PC-3 (cell line): ENCODE measurements around the gene BCORL1. TPM values are rescaled to one million over a fixed set of nuclear protein-coding genes. Genes with fewer than 3 reads are reported as not detected.

Experiments used
- ATAC-seq: fragments of 200-7000 bp; cut with Tn5 transposase; 2 replicates; pipeline ENCODE4 v1.9.1; 2020; ENCODE audit warnings: mild to moderate bottlenecking, moderate library complexity
- BruUV-seq: library from RNA; stranded (reverse); fragments of 400-500 nt; replicated peaks from 2 replicates; lab custom pipeline; 2021; lab: Mats Ljungman, UMichigan
- CTCF ChIA-PET: fragments of 300-600 bp; sonication (Branson Sonifier 250); formaldehyde crosslinking; loops from one replicate; lab custom pipeline; 2022; ENCODE audit warnings: antibody characterized with exemption; lab: Charles Lee
- POLR2A ChIA-PET: fragments of 300-600 bp; sonication (Branson Sonifier 250); formaldehyde crosslinking; loops from one replicate; lab custom pipeline; 2022; ENCODE audit warnings: antibody characterized with exemption; ENCODE audit not compliant: unreplicated experiment; lab: Charles Lee
- DNase-seq: peaks from one replicate; pipeline ENCODE4 v3.0.0-alpha.2; 2015
- H2AFZ ChIP-seq: fragments of 300-600 bp; sonication (generic); 2 replicates; pipeline ENCODE4 v1.6.0; 2016; ENCODE audit warnings: antibody characterized with exemption, low read length
- H3F3A ChIP-seq: fragments of 300-600 bp; sonication (generic); one replicate; pipeline ENCODE4 v1.6.0; 2017; ENCODE audit warnings: antibody characterized with exemption, low read length, control low read depth, mild to moderate bottlenecking; ENCODE audit not compliant: unreplicated experiment
- H3K27ac ChIP-seq: fragments of 300-600 bp; sonication (generic); 2 replicates; pipeline ENCODE4 v1.5.1; 2016; ENCODE audit warnings: mild to moderate bottlenecking, low read length
- H3K27me3 ChIP-seq: fragments of 300-600 bp; sonication (generic); 2 replicates; pipeline ENCODE4 v1.6.1; 2016; ENCODE audit warnings: low read length, mixed read lengths
- H3K36me3 ChIP-seq: fragments of 300-600 bp; sonication (generic); 2 replicates; pipeline ENCODE4 v1.6.1; 2016; ENCODE audit warnings: low read depth, mixed run types, low read length, mixed read lengths
- H3K4me1 ChIP-seq: fragments of 300-600 bp; sonication (generic); 2 replicates; pipeline ENCODE4 v1.5.1; 2016; ENCODE audit warnings: low read length; ENCODE audit not compliant: insufficient read depth
- H3K4me2 ChIP-seq: fragments of 300-600 bp; sonication (generic); 2 replicates; pipeline ENCODE4 v1.6.0; 2016; ENCODE audit warnings: low read length
- H3K4me3 ChIP-seq: fragments of 300-600 bp; sonication (generic); 2 replicates; pipeline ENCODE4 v1.5.1; 2016; ENCODE audit warnings: mild to moderate bottlenecking, low read length, mixed read lengths
- H3K79me2 ChIP-seq: fragments of 300-600 bp; sonication (generic); 2 replicates; pipeline ENCODE4 v1.6.1; 2017; ENCODE audit warnings: low read length, mixed read lengths
- H3K9ac ChIP-seq: fragments of 300-600 bp; sonication (generic); 2 replicates; pipeline ENCODE4 v1.6.0; 2016; ENCODE audit warnings: mild to moderate bottlenecking, low read length
- H3K9me2 ChIP-seq: fragments of 300-600 bp; sonication (generic); replicated peaks from 2 replicates; pipeline ENCODE4 v1.6.1; 2016; ENCODE audit warnings: mixed run types, low read length, mixed read lengths
- H3K9me3 ChIP-seq: fragments of 300-600 bp; sonication (generic); 2 replicates; pipeline ENCODE4 v1.6.1; 2016; ENCODE audit warnings: low read length, mixed read lengths
- H4K20me1 ChIP-seq: fragments of 300-600 bp; sonication (generic); 2 replicates; pipeline ENCODE4 v1.6.1; 2016; ENCODE audit warnings: low read length, mixed read lengths
- EZH2 ChIP-seq: fragments of 300-600 bp; sonication (generic); IDR thresholded peaks from one replicate; pipeline ENCODE4 v1.6.1; 2017; ENCODE audit warnings: antibody characterized with exemption, mild to moderate bottlenecking, low read length; ENCODE audit not compliant: unreplicated experiment
- EZH2phosphoT487 ChIP-seq: fragments of 300-600 bp; sonication (generic); IDR thresholded peaks from 2 replicates; pipeline ENCODE4 v1.6.1; 2018; ENCODE audit warnings: mild to moderate bottlenecking, antibody characterized with exemption, low read length, borderline replicate concordance
- intact Hi-C: fragments of 100-400 bp; cut with micrococcal nuclease; formaldehyde crosslinking; loops from 2 replicates; pipeline ENCODE4 v1.9.0; 2023
- total RNA-seq: library from RNA; depleted of rRNA; stranded (reverse); fragments of >200 nt; gene quantifications from 2 replicates; pipeline ENCODE4 v1.2.3, GENCODE V29; 2014
- TF ChIP-seq, protein P1 (sequence below): fragments of 300-600 bp; sonication (generic); conservative IDR thresholded peaks from 2 replicates; pipeline ENCODE4 v1.5.1; 2017; ENCODE audit warnings: antibody characterized with exemption, low read depth, mild to moderate bottlenecking, low read length

BCORL1 gene
- total RNA-seq, 1 experiment from 2014 or later, result 3.1 TPM

DNA sequence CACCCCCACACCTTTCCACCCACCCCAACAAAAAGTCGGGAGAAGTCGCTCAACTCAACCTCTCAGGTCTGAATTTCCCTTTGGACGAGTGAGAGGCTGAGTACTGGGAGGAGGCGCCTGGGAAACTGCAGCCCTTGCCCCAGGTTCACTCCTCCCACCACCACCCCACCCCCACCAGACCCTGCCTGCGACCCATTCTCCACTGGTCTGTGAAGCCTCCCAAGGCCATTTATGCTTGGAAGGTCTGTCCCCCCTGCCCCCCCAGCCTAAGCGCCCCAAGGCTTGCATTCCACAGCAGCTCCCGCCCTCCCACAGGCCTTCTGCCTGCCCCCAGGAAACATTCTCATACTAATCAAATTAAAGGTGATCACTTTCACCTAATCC, 100.7 kb downstream of the BCORL1 start:
- Histone ChIP-seq H3K9ac (no peak overlapping the region), H4K20me1 (no peaks in the 10 kb centered on the region), H3F3A (no peaks in the 10 kb centered on the region), H3K27me3 (no peaks in the 10 kb centered on the region), H3K27ac (no peak overlapping the region), H3K79me2 (0 out of 2 replicates have a peak, but pooled peaks cover 5% of the 10 kb centered on the region), H3K4me3 (no peak overlapping the region), H3K4me2 (no peak overlapping the region), H3K4me1 (no peaks in the 10 kb centered on the region), H3K9me2 (no peaks in the 10 kb centered on the region), H3K9me3 (no peaks in the 10 kb centered on the region), H2AFZ (no peak overlapping the region), H3K36me3 (0 out of 2 replicates have a peak, but pooled peaks cover 3% of the 10 kb centered on the region)
- TF ChIP-seq EZH2 (no peak), EZH2phosphoT487 (no peak)
- TF ChIP-seq, protein P1, sequence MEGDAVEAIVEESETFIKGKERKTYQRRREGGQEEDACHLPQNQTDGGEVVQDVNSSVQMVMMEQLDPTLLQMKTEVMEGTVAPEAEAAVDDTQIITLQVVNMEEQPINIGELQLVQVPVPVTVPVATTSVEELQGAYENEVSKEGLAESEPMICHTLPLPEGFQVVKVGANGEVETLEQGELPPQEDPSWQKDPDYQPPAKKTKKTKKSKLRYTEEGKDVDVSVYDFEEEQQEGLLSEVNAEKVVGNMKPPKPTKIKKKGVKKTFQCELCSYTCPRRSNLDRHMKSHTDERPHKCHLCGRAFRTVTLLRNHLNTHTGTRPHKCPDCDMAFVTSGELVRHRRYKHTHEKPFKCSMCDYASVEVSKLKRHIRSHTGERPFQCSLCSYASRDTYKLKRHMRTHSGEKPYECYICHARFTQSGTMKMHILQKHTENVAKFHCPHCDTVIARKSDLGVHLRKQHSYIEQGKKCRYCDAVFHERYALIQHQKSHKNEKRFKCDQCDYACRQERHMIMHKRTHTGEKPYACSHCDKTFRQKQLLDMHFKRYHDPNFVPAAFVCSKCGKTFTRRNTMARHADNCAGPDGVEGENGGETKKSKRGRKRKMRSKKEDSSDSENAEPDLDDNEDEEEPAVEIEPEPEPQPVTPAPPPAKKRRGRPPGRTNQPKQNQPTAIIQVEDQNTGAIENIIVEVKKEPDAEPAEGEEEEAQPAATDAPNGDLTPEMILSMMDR, result no peak
- ChIA-PET POLR2A (no interaction called here), CTCF (no interaction called here)
- intact Hi-C loops, result no loop called here
- DNase-seq (no peak), ATAC-seq (no peak)
- no TSS peak for BruUV-seq

DNA sequence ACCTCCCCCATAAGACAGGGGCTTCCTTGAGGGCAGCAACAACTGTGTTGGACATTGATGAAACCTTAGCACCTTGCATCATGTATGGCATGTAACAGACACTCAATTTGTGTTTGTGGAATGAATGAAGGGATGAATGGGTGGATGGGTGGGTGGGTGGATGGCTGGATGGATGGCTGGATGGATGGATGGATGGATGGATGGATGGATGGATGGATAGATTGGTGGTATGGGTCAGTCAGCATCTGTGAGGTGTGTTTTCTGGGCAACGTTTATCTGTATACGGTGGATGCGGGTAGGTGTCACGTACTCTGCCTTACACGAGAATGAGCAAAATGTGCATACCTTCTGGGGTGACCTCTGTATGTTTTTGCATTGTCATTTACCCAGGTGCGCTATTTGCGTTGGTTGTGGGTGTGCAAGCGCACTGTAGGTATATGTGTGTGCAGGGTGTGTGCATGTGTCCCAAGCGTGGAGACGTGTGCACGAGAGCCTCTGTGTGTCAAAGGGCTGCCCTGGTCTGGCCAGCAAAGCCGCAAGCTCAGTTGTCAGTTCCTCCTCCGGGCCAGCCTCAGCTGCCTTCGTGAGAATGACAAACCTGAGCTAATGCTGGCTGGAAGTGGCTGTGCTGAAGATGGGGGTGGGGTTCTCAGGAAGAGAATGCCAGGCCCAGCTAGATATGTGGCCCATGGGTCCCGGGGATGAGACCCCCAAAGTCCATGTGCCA, 101.4 kb downstream of the BCORL1 start:
- H3K9me3 ChIP-seq, result no peaks in the 10 kb centered on the region
- no peak overlapping the region for H3K4me2 ChIP-seq
- no peak overlapping the region for H3K27ac ChIP-seq
- H3K27me3 ChIP-seq, result no peaks in the 10 kb centered on the region
- 0 out of 2 replicates have a peak, but pooled peaks cover 3% of the 10 kb centered on the region for H3K36me3 ChIP-seq
- ChIA-PET POLR2A (no interaction called here), CTCF (no interaction called here)
- intact Hi-C loops, result no loop called here
- H2AFZ ChIP-seq, result no peak overlapping the region
- no peak for ATAC-seq
- DNase-seq, result no peak
- no peak overlapping the region for H3K9ac ChIP-seq
- TF ChIP-seq, protein P1, result no peak
- TF ChIP-seq EZH2 (no peak), EZH2phosphoT487 (no peak)
- H3K4me1 ChIP-seq, result no peaks in the 10 kb centered on the region
- H3K79me2 ChIP-seq, result 0 out of 2 replicates have a peak, but pooled peaks cover 5% of the 10 kb centered on the region
- no peaks in the 10 kb centered on the region for H4K20me1 ChIP-seq
- BruUV-seq, result no TSS peak
- no peaks in the 10 kb centered on the region for H3F3A ChIP-seq
- no peak overlapping the region for H3K4me3 ChIP-seq
- H3K9me2 ChIP-seq, result no peaks in the 10 kb centered on the region

DNA sequence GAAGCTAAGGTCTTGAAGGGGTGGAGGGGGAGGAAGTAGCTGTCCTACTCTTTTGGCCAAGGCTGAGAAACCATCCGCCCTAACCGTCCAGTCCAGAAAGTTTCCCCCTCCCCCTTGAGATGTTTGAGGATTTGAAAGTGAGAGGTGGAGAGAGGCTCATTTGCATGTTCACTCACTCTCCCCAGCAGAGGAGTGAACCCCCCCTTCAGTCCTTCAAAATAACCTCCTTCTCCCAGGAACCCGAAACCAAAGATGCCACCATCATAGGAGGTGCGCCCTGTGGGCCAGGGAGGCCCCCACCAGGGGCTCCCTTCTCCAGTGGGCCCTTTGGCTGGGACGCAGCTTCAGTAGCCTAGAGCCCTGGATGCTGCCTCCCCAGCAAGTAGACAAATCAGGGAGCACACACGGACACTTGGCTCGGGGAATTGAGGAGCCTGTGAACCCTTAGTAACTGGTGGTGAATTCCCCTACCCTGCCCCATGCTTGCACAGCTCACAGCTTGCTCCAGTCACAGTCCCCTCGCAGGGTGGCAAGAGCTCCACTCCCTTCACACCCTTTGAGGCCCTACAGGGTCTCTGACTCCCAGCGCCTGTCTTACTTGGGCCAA, 102.3 kb downstream of the BCORL1 start:
- H3K27ac ChIP-seq, result no peak overlapping the region
- no peaks in the 10 kb centered on the region for H3K9me3 ChIP-seq
- intact Hi-C loops, result no loop called here
- H3K9me2 ChIP-seq, result no peaks in the 10 kb centered on the region
- no peaks in the 10 kb centered on the region for H3K27me3 ChIP-seq
- H2AFZ ChIP-seq, result no peak overlapping the region
- 0 out of 2 replicates have a peak, but pooled peaks cover 3% of the 10 kb centered on the region for H3K36me3 ChIP-seq
- BruUV-seq, result no TSS peak
- ATAC-seq (no peak), DNase-seq (no peak)
- ChIA-PET CTCF (no interaction called here), POLR2A (no interaction called here)
- TF ChIP-seq, protein P1, result no peak
- TF ChIP-seq EZH2phosphoT487 (no peak), EZH2 (no peak)
- H3K79me2 ChIP-seq, result 0 out of 2 replicates have a peak, but pooled peaks cover 5% of the 10 kb centered on the region
- H3K4me3 ChIP-seq, result no peak overlapping the region
- H4K20me1 ChIP-seq, result no peaks in the 10 kb centered on the region
- no peak overlapping the region for H3K4me2 ChIP-seq
- no peak overlapping the region for H3K9ac ChIP-seq
- no peaks in the 10 kb centered on the region for H3F3A ChIP-seq
- no peaks in the 10 kb centered on the region for H3K4me1 ChIP-seq
